Common myeloid progenitor, CD34-positive (primary cell): ENCODE data around the gene SPTA1.

ENCODE experiments used
- CTCF ChIA-PET: fragments of 350-600 bp; sonication (Branson Sonifier 250); formaldehyde crosslinking; loops from one replicate; lab custom pipeline; 2021; ENCODE audit warnings: antibody characterized with exemption; lab: Charles Lee
- POLR2A ChIA-PET: fragments of 350-600 bp; sonication (Branson Sonifier 250); formaldehyde crosslinking; loops from one replicate; lab custom pipeline; 2021; ENCODE audit warnings: antibody characterized with exemption; lab: Charles Lee
- DNase-seq, 3 donors: peaks; one replicate each; pipeline versions ENCODE4 v3.0.0 to v3.0.0-alpha.2; 2013
- H3K27ac ChIP-seq, 2 experiments: 1 replicate in 1 of 2; 2 replicates in 1 of 2; pipeline ENCODE4 v1.7.0; 2013; ENCODE audit warnings: inconsistent platforms in 2 of 2, low read length in 2 of 2, mild to moderate bottlenecking in 2 of 2, low read depth in 1 of 2, moderate library complexity in 1 of 2; ENCODE audit not compliant: severe bottlenecking in 2 of 2, insufficient read depth in 1 of 2, poor library complexity in 1 of 2
- H3K27me3 ChIP-seq, 5 experiments: replicated peaks in 2 of 5; 1 replicate in 3 of 5; 2 replicates in 2 of 5; pipeline versions ENCODE4 v1.6.1 to v1.7.0; 2013; ENCODE audit warnings: low read length in 4 of 5, mild to moderate bottlenecking in 2 of 5, moderate library complexity in 2 of 5, inconsistent platforms in 1 of 5; ENCODE audit not compliant: insufficient read depth in 5 of 5, control insufficient read depth in 4 of 5
- H3K36me3 ChIP-seq, 4 experiments: 1 replicate in 2 of 4; 2 replicates in 2 of 4; pipeline versions ENCODE4 v1.6.1 to v1.7.0; 2013; ENCODE audit warnings: low read length in 3 of 4, control low read depth in 1 of 4, mild to moderate bottlenecking in 1 of 4; ENCODE audit not compliant: control insufficient read depth in 4 of 4, insufficient read depth in 4 of 4
- H3K4me1 ChIP-seq, 4 experiments: 1 replicate in 3 of 4; 2 replicates in 1 of 4; pipeline versions ENCODE4 v1.6.1 to v1.7.1; 2013; ENCODE audit warnings: low read length in 3 of 4, mild to moderate bottlenecking in 3 of 4, control low read depth in 1 of 4, inconsistent platforms in 1 of 4, moderate library complexity in 1 of 4; ENCODE audit not compliant: control insufficient read depth in 4 of 4, insufficient read depth in 4 of 4; ENCODE audit errors: control extremely low read depth in 1 of 4
- H3K4me3 ChIP-seq, 7 experiments: 1 replicate in 4 of 7; 2 replicates in 3 of 7; pipeline versions ENCODE4 v1.5.1 to v1.7.0; 2013; ENCODE audit warnings: mild to moderate bottlenecking in 7 of 7, low read length in 6 of 7, moderate library complexity in 6 of 7, inconsistent platforms in 2 of 7, low read depth in 2 of 7, control low read depth in 1 of 7; ENCODE audit not compliant: insufficient read depth in 4 of 7, control insufficient read depth in 1 of 7; ENCODE audit errors: extremely low read depth in 1 of 7
- H3K9me3 ChIP-seq, 5 experiments: 1 replicate in 4 of 5; 2 replicates in 1 of 5; pipeline versions ENCODE4 v1.6.1 to v1.7.1; 2013; ENCODE audit warnings: low read length in 4 of 5, mild to moderate bottlenecking in 2 of 5, inconsistent platforms in 1 of 5, low read depth in 1 of 5, moderate library complexity in 1 of 5; ENCODE audit not compliant: control insufficient read depth in 4 of 5, insufficient read depth in 2 of 5; ENCODE audit errors: control extremely low read depth in 1 of 5
- WGBS: methylation state at CpG from one replicate; pipeline ENCODE4 v1.1.5; 2013; ENCODE audit not compliant: insufficient coverage; 5-methylcytosine and 5-hydroxymethylcytosine counted together

The SPTA1 gene

GRCh38 chr1:158638904-158639303, 47.6 kb downstream of the SPTA1 start:
- Histone ChIP-seq H3K9me3 (peaks cover 0 to 5% (median 0%) of the 10 kb centered on the region in 5 experiments), H3K4me1 (peaks cover 0 to 8% (median under 1%) of the 10 kb centered on the region in 4 experiments), H3K27ac (no peak overlapping the region), H3K27me3 (no peaks in the 10 kb centered on the region), H3K4me3 (no peak overlapping the region), H3K36me3 (peaks cover 0 to 13% (median 3%) of the 10 kb centered on the region in 4 experiments)
- DNase-seq, result no peak
- ChIA-PET CTCF (interaction anchor here (1.1 to 4.2 kb wide), 2 partner anchors 9 to 12 kb away, joined by 3 to 14 read pairs; no protein-coding TSS in a partner anchor), POLR2A (no interaction called here)

GRCh38 chr1:158638146-158638545, 48.4 kb downstream of the SPTA1 start:
- H3K4me3 ChIP-seq, result no peak overlapping the region
- POLR2A ChIA-PET, result no interaction called here
- no peaks in the 10 kb centered on the region for H3K27me3 ChIP-seq
- WGBS, result 100% methylated on average over 1 of the region's 4 CpGs
- peaks cover 0 to 13% (median 3%) of the 10 kb centered on the region in 4 experiments for H3K36me3 ChIP-seq
- no peak for DNase-seq
- no peak overlapping the region for H3K27ac ChIP-seq
- peaks cover 0 to 5% (median 0%) of the 10 kb centered on the region in 5 experiments for H3K9me3 ChIP-seq
- CTCF ChIA-PET, result interaction anchor here (4.2 kb wide), 1 partner anchor 10 kb away, joined by 14 read pairs; no protein-coding TSS in a partner anchor
- peaks cover 0 to 8% (median under 1%) of the 10 kb centered on the region in 4 experiments for H3K4me1 ChIP-seq

- Histone ChIP-seq H3K9me3 (no peaks in the 10 kb centered on the region), H3K27me3 (no peaks in the 10 kb centered on the region), H3K4me1 (no peaks in the 10 kb centered on the region), H3K27ac (no peak overlapping the region), H3K4me3 (no peak overlapping the region), H3K36me3 (peaks cover 0 to 10% (median 1%) of the 10 kb centered on the region in 4 experiments)
- POLR2A ChIA-PET, result no interaction called here
- WGBS, result 100% methylated on average over 2 of the region's 3 CpGs
- CTCF ChIA-PET, result no interaction called here
- no peak for DNase-seq
These were observed 72.8 kb downstream of the SPTA1 start for GRCh38 chr1:158613764-158614163.

- CTCF ChIA-PET, result no interaction called here
- peaks cover 0 to 10% (median 0%) of the 10 kb centered on the region in 4 experiments for H3K36me3 ChIP-seq
- no peak overlapping the region for H3K4me3 ChIP-seq
- no peaks in the 10 kb centered on the region for H3K4me1 ChIP-seq
- POLR2A ChIA-PET, result no interaction called here
- H3K9me3 ChIP-seq, result peaks cover 0 to under 1% (median 0%) of the 10 kb centered on the region in 5 experiments
- no peak for DNase-seq
- no peaks in the 10 kb centered on the region for H3K27me3 ChIP-seq
- 100% methylated on average over 2 of the region's 3 CpGs for WGBS
- H3K27ac ChIP-seq, result no peak overlapping the region
These were observed 74.6 kb downstream of the SPTA1 start for GRCh38 chr1:158611916-158612315.

- Histone ChIP-seq H3K4me3 (no peak overlapping the region), H3K4me1 (no peaks in the 10 kb centered on the region), H3K9me3 (peaks cover 0 to 2% (median 0%) of the 10 kb centered on the region in 5 experiments), H3K36me3 (peaks cover 0 to 2% (median 0%) of the 10 kb centered on the region in 4 experiments), H3K27ac (no peak overlapping the region), H3K27me3 (no peaks in the 10 kb centered on the region)
- DNase-seq, result no peak
- no CpG with 5 or more reads among the region's 1 CpG for WGBS
- ChIA-PET CTCF (interaction anchor here (0.6 to 1.1 kb wide), 2 partner anchors 21 to 247 kb away, joined by 3 read pairs; no protein-coding TSS in a partner anchor), POLR2A (no interaction called here)
These were observed 79.2 kb downstream of the SPTA1 start for GRCh38 chr1:158607296-158607695.

- whole genome bisulfite sequencing, result no CpG with 5 or more reads among the region's 1 CpG
- ChIA-PET POLR2A (no interaction called here), CTCF (no interaction called here)
- no peak for DNase-seq
- Histone ChIP-seq H3K27me3 (no peaks in the 10 kb centered on the region), H3K27ac (no peak within 1 kb of the TSS), H3K9me3 (peaks cover 0 to 2% (median 0%) of the 10 kb centered on the region in 5 experiments), H3K4me1 (no peaks in the 10 kb centered on the region), H3K36me3 (no peaks in the 10 kb centered on the region), H3K4me3 (no peak within 1 kb of the TSS)
These were observed 81.5 kb downstream of the SPTA1 start, which contains the start of gene OR10Z1 for GRCh38 chr1:158604968-158605367. TSS of gene OR10Z1 (plus strand) at chr1:158605268. CDS start at chr1:158606439, 1,171 bp downstream.

- CTCF ChIA-PET, result interaction anchor here (1.0 kb wide), 1 partner anchor 397 kb away, joined by 3 read pairs; no protein-coding TSS in a partner anchor
- Histone ChIP-seq H3K4me3 (no peak overlapping the region), H3K36me3 (no peaks in the 10 kb centered on the region), H3K4me1 (no peaks in the 10 kb centered on the region), H3K27me3 (no peaks in the 10 kb centered on the region), H3K9me3 (peaks cover 3 to 30% (median 10%) of the 10 kb centered on the region in 5 experiments), H3K27ac (no peak overlapping the region)
- no peak for DNase-seq
- no CpG with 5 or more reads among the region's 2 CpGs for WGBS
- POLR2A ChIA-PET, result no interaction called here
These were observed 85.8 kb downstream of the SPTA1 start for GRCh38 chr1:158600735-158601134.
